ENCODE results near the gene LRPAP1.
"Not testable (repeated sequence)": the region's sequence is repeated elsewhere in the genome, so short reads cannot be mapped to it uniquely, and the experiment has no call there.

DNA sequence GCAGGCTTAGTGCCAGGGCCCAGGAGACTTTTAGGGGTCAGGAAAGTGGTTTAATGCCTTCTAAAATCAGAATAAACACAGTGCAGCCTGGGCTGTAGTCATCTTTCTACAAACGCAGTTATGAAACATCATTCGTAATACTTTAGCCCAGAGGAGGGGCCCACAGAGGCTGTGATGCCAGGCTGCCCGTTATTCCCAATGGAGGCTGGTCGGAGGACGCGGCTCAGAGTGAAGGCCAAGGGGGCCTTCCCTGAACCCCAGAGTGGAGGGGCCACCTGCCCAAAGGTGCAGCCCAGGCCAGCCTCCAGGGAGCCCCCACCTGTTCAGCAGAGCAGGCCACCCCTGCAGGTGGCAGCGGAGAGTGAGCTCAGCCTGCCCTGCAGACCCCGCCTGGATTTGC, 29.9 kb upstream of the LRPAP1 start:
- TF ChIP-seq CTCF, POLR2A (IDR thresholded peaks at IDR 0.05): not testable (repeated sequence)

All from esophagus squamous epithelium (tissue), 4 donors.